ENCODE data around the gene AQP3.

GRCh38 chr9:33414889-33415500 lies 32.4 kb downstream of the AQP3 start:
- TF ChIP-seq PKNOX1 (IDR thresholded peaks at IDR 0.05) (no peak), SP1 (IDR thresholded peaks at IDR 0.05) (no peak), HDGF (IDR thresholded peaks at IDR 0.05; ENCODE audit: borderline replicate concordance) (no peak), FOXM1 (IDR thresholded peaks at IDR 0.05; ENCODE audit: borderline replicate concordance) (no peak), TARDBP (IDR thresholded peaks at IDR 0.05) (no peak), SUZ12 (IDR thresholded peaks at IDR 0.05) (no peak)
